H1 (cell line): ENCODE data around the gene FAM193B. TPM values are rescaled to one million over a fixed set of nuclear protein-coding genes. Genes with fewer than 3 reads are reported as not detected.

Source experiments
- GABPA ChIP-seq: IDR thresholded peaks from 2 replicates; pipeline ENCODE4 v1.6.1; 2011; ENCODE audit warnings: mild to moderate bottlenecking, low read length, moderate library complexity, borderline replicate concordance; ENCODE audit not compliant: insufficient read depth
- KDM5A ChIP-seq: fragments of 200-600 bp; IDR thresholded peaks from 2 replicates; pipeline ENCODE4 v1.7.1; 2012; ENCODE audit warnings: mild to moderate bottlenecking, low read length, inconsistent platforms, mixed read lengths
- NRF1 ChIP-seq: IDR thresholded peaks from 2 replicates; pipeline ENCODE4 v1.6.1; 2011; ENCODE audit warnings: mild to moderate bottlenecking, low read depth, low read length, improper control_type of control experiment
- RAD21 ChIP-seq, 2 experiments: IDR thresholded peaks in 1 of 2; conservative IDR thresholded peaks in 1 of 2; 2 replicates each; pipeline ENCODE4 v1.6.1; 2011; ENCODE audit warnings: low read depth in 2 of 2, low read length in 2 of 2, improper control_type of control experiment in 1 of 2, inconsistent platforms in 1 of 2, mild to moderate bottlenecking in 1 of 2, moderate library complexity in 1 of 2
- RXRA ChIP-seq: IDR thresholded peaks from 2 replicates; pipeline ENCODE4 v1.6.1; 2011; ENCODE audit warnings: low read depth, mild to moderate bottlenecking, low read length, moderate library complexity; ENCODE audit not compliant: insufficient read depth
- SIX5 ChIP-seq: IDR thresholded peaks from 2 replicates; pipeline ENCODE4 v1.6.1; 2011; ENCODE audit warnings: mild to moderate bottlenecking, low read depth, low read length
- polyA plus RNA-seq, 7 experiments: library from polyadenylated mRNA; depleted of rRNA in 3 of 7; stranded (reverse) in 5 of 7; unstranded in 2 of 7; fragments of >200 nt in 5 of 7; fragments of 200-250 nt in 2 of 7; gene quantifications; 1 replicate in 5 of 7; 2 replicates in 1 of 7; 4 replicates in 1 of 7; pipeline versions ENCODE4 v1.2.1 to v1.2.3, GENCODE V29; 2011 to 2013; ENCODE audit warnings: missing spikeins in 2 of 7, mixed read lengths in 2 of 7
- total RNA-seq: library from RNA; stranded (reverse); fragmentation: NEBNext Ultra II Directional; extraction: Animal tissue kit (Norgen Biotek cat#: 25700); gene quantifications from 2 replicates; pipeline ENCODE4 v1.2.1, GENCODE V29; 2021

FAM193B gene
- total and polyA plus RNA-seq, 2 of the 8 experiments (the other 6 are each of a cell fraction or from before 2014, with no cell fraction given): 49.9 to 69.8 TPM

- no peak for TF ChIP-seq RAD21 (IDR thresholded peaks at IDR 0.05 in 1 of 2, conservative IDR thresholded peaks at IDR 0.05 in 1 of 2; ENCODE audit: low read depth in 2 of 2, low read length in 2 of 2)
- TF ChIP-seq SIX5: no peak
- no peak for TF ChIP-seq RXRA
- no peak for TF ChIP-seq KDM5A
- TF ChIP-seq GABPA: no peak
- no peak for TF ChIP-seq NRF1
- TF ChIP-seq, all 59 proteins: peak for 0
These were observed 41.8 kb upstream of the FAM193B start (continued) for GRCh38 chr5:177595991-177596774.
